ENCODE measurements around the gene TLCD5. TPM values are rescaled to one million over a fixed set of nuclear protein-coding genes. Genes with fewer than 3 reads are reported as not detected.

Gene TLCD5
- total RNA-seq, 4 donors from 2014 or later = 6.3 to 9.4 (median 8.2) TPM

DNA sequence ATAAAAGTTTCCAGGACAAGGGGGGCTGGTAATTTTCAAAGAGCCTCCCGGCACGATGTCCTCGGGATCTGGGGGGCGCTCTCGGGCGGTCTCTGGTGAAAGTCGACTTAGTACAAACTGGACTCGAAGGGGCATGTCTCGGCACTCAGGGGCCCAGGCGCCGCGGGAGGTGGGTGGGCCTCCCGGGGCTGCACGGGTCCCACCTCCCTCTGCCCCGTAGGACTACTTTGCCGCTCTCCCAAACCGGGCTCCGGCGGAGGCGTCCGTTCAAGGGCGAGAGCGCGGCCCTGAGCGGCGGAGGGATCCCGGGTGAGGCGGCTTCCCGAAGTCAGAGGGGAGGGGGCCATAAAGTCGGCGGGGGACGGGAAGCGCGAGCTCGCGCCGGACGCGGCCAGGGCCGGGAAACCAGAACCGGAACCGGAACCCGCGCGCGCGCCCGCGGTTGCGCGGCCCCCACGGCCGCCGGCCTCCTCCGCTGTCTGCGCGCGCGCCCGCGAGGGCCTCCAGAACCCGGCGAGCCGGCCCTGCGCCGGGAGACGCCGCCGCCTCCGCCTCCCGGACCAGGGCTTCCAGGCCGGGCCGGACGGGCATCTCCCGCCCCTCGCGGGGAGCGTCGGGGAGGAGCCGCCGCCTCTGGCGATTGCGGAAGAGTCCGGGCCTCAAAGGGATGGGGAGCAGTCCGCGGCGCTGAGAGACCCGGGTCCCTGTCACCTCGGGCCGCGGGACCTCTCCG, 11.0 kb downstream of the TLCD5 start, which contains the start of gene ARHGEF12:
ARHGEF12 (plus strand) TSS at position 506 of the 733 bp plus-strand sequence. CDS start 831 bp downstream, outside the sequence.
- Histone ChIP-seq H3K4me1 (peaks cover 0 to 46% (median 15%) of the 10 kb centered on the region in 4 donors), H3K9me3 (no peaks in the 10 kb centered on the region), H3K4me3 (peak within 1 kb of the TSS; percentile 69 to 86 (median 83)), H3K27me3 (no peaks in the 10 kb centered on the region), H3K27ac (peak within 1 kb of the TSS; percentile 84 to 99 (median 92)), H3K36me3 (no peaks in the 10 kb centered on the region)
- 1% methylated on average over 17 to 92 of the region's 92 CpGs for WGBS, 2 donors
- peak; percentile 68 to 90 for TF ChIP-seq POLR2A (IDR thresholded peaks at IDR 0.05)
- TF ChIP-seq EP300 (IDR thresholded peaks at IDR 0.05) = peak; percentile 47 to 90
- TF ChIP-seq, protein P1, sequence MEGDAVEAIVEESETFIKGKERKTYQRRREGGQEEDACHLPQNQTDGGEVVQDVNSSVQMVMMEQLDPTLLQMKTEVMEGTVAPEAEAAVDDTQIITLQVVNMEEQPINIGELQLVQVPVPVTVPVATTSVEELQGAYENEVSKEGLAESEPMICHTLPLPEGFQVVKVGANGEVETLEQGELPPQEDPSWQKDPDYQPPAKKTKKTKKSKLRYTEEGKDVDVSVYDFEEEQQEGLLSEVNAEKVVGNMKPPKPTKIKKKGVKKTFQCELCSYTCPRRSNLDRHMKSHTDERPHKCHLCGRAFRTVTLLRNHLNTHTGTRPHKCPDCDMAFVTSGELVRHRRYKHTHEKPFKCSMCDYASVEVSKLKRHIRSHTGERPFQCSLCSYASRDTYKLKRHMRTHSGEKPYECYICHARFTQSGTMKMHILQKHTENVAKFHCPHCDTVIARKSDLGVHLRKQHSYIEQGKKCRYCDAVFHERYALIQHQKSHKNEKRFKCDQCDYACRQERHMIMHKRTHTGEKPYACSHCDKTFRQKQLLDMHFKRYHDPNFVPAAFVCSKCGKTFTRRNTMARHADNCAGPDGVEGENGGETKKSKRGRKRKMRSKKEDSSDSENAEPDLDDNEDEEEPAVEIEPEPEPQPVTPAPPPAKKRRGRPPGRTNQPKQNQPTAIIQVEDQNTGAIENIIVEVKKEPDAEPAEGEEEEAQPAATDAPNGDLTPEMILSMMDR (IDR thresholded peaks at IDR 0.05) = peak in 4 of 5 experiments; percentile 8 to 44 (median 20)
- DNase-seq (ENCODE audit: low spot score in 2 of 2) = peak; percentile 88 to 90

DNA sequence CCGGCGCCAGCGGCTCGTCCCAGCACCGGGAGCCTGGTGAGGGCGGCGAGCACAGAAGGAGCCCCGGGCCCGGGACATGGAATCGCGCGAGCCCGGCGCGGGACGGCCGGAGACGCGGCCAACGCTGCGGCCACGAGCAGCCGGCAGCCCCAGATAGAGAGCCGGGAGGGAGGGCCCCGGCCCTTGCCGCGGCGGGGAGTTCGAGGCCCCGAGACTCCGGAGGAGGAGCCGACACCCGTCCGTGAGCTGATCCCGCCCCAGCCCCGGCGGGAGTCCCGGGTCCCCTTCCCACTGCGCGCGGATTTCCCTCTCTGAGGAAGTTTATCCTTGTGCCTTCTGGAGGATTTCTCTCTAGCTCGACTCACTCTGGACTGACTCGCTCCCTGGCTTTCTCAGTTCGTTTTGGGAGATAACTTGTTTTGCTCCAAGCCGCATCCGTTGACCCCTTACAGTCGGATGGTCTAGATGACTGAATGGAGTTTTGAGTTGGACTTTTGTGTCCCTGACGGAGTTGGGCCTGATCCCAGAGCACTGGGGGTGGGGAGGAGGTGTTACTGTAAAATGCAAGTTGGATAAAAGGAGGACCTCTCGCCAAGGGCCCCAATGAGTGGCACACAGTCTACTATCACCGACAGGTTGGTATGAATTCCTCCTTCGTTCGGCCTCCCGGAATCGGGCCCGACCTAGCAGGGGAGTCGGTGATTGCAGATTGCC, 11.7 kb downstream of the TLCD5 start:
- TF ChIP-seq POLR2A (IDR thresholded peaks at IDR 0.05) = no peak
- no peak for TF ChIP-seq EP300 (IDR thresholded peaks at IDR 0.05)
- TF ChIP-seq, protein P1 (IDR thresholded peaks at IDR 0.05) = no peak
- H3K27ac ChIP-seq = peak overlapping the region; percentile 84 to 99 (median 92)
- no peaks in the 10 kb centered on the region for H3K36me3 ChIP-seq
- H3K4me1 ChIP-seq = peaks cover 0 to 53% (median 15%) of the 10 kb centered on the region in 4 donors
- H3K4me3 ChIP-seq = peak overlapping the region; percentile 69 to 86 (median 83)
- WGBS, 2 donors = 0% methylated on average over 36 to 55 of the region's 56 CpGs
- DNase-seq (ENCODE audit: low spot score in 2 of 2) = peak in 1 of 2 donors; percentile 42
- no peaks in the 10 kb centered on the region for H3K27me3 ChIP-seq
- H3K9me3 ChIP-seq = no peaks in the 10 kb centered on the region

DNA sequence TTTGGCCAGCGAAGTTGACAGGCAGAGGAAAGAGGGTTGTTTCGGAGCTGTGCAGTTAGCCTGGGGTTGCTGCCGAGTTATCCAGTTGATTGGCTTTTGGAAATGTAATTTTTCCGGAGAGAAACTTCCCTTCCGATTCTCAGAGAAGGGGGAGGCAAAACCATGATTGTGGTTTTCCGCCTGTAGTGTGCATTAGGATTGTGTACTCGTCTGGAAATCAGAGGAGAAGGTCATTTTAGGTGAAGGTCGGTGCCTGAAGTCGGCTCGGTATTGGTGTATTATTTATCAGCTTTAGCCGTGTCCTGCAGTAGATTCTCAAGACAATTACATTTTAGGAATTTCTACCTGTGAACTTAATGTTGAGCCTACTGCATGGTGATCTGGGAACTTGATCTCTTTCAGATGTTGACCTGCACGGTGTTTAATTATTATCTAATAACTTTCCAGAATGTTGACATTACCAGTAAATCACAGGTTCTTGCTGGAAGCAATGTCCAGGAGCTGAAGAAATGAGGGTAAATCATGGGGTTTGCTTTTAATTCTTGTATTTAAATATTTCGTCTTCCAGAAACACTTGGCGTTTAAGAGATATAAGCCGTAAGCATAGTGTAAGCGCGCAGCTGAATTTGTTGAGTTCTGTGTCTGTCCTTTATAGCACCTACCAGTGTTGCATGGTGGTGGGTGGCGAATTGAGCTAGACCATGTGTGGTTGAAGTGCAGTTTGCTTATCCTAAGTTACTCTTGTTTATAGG, 12.4 kb downstream of the TLCD5 start:
- Histone ChIP-seq H3K27ac (peak overlapping the region; percentile 84 to 99 (median 92)), H3K4me1 (peaks cover 0 to 61% (median 15%) of the 10 kb centered on the region in 4 donors), H3K36me3 (no peaks in the 10 kb centered on the region), H3K4me3 (peak overlapping the region; percentile 69 to 86 (median 83)), H3K27me3 (no peaks in the 10 kb centered on the region), H3K9me3 (no peaks in the 10 kb centered on the region)
- TF ChIP-seq, protein P1 (IDR thresholded peaks at IDR 0.05) = no peak
- TF ChIP-seq POLR2A (IDR thresholded peaks at IDR 0.05) (no peak), EP300 (IDR thresholded peaks at IDR 0.05) (no peak)
- DNase-seq (ENCODE audit: low spot score in 2 of 2) = no peak
- WGBS, 2 donors = 4 to 7% methylated on average over 18 of the region's 18 CpGs

DNA sequence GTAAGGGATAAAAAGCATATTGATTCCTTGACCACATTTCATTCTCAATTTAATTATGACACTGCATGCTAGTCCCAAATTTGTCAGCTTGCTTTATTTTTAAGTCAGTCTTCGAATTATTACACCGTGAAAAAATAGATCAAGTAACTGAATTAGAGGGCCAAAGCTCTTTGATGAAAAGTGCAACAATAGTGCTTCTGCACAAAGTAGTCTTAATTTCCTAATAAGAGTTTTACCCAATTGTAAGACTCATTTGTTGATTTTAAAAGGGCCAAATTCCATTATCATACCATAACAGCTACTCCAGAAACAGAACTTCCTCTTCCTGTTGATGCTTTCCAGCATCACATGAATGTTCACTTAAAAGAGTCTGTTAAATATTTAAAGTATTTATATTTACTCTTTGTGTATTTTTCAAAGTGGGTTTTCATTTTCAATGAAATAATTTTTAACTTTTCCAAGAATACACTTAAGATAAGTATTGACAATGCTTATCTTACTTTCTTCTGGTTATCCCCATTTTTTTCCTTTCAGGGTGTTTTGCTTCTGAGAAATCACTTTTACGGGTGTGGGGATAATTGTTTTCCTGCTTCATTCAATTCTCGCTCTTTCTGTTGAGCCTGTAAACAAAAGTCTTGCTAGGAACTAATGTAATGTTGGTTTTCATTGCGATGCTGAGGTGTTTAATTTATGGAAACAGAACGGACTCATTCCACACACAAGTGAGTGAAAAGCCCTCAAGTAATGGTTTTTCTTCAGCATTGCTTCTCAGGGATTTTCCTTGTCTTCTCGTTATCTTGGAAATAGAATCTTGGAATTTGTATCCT, 13.2 kb downstream of the TLCD5 start:
- no peak for DNase-seq (ENCODE audit: low spot score in 2 of 2)
- Histone ChIP-seq H3K27ac (peak overlapping the region; percentile 64 to 99 (median 91)), H3K27me3 (no peaks in the 10 kb centered on the region), H3K4me3 (peak overlapping the region; percentile 69 to 86 (median 83)), H3K4me1 (peaks cover 0 to 64% (median 21%) of the 10 kb centered on the region in 4 donors), H3K9me3 (no peaks in the 10 kb centered on the region), H3K36me3 (no peaks in the 10 kb centered on the region)
- no peak for TF ChIP-seq POLR2A (IDR thresholded peaks at IDR 0.05)
- WGBS, 2 donors = 8 to 18% methylated on average over 7 of the region's 7 CpGs

All from tibial nerve (tissue), 4 donors.